Esophagus muscularis mucosa (tissue), 3 donors: ENCODE data around the gene THSD7A.

Experiments
- CTCF ChIP-seq, 3 experiments: fragments of 200-600 bp in 2 of 3; fragments of 450-650 bp in 1 of 3; sonication (generic) in 2 of 3; IDR thresholded peaks; one replicate each; pipeline ENCODE4 v1.5.1; 2017 to 2019; ENCODE audit warnings: antibody characterized with exemption in 3 of 3, mild to moderate bottlenecking in 2 of 3, moderate library complexity in 1 of 3
- POLR2A ChIP-seq: fragments of 450-650 bp; IDR thresholded peaks from one replicate; pipeline ENCODE4 v1.6.1; 2017; ENCODE audit warnings: antibody characterized with exemption, moderate library complexity, mild to moderate bottlenecking, low read depth
- POLR2AphosphoS5 ChIP-seq, 2 donors: sonication (generic); formaldehyde crosslinking; IDR thresholded peaks; one replicate each; pipeline ENCODE4 v1.6.1; 2017; ENCODE audit warnings: antibody characterized with exemption in 2 of 2

- TF ChIP-seq CTCF (IDR thresholded peaks at IDR 0.05) (no peak), POLR2A (no peak), POLR2AphosphoS5 (IDR thresholded peaks at IDR 0.05) (no peak)
Measured at GRCh38 chr7:11589251-11589650, 242.7 kb downstream of the THSD7A start.
